ENCODE measurements around the gene MYRF. TPM values are rescaled to one million over a fixed set of nuclear protein-coding genes. Genes with fewer than 3 reads are reported as not detected.

Gene MYRF
- total and polyA plus RNA-seq, 11 donors = 0.11 to 41.2 (median 0.25) TPM; not detected in 2

DNA sequence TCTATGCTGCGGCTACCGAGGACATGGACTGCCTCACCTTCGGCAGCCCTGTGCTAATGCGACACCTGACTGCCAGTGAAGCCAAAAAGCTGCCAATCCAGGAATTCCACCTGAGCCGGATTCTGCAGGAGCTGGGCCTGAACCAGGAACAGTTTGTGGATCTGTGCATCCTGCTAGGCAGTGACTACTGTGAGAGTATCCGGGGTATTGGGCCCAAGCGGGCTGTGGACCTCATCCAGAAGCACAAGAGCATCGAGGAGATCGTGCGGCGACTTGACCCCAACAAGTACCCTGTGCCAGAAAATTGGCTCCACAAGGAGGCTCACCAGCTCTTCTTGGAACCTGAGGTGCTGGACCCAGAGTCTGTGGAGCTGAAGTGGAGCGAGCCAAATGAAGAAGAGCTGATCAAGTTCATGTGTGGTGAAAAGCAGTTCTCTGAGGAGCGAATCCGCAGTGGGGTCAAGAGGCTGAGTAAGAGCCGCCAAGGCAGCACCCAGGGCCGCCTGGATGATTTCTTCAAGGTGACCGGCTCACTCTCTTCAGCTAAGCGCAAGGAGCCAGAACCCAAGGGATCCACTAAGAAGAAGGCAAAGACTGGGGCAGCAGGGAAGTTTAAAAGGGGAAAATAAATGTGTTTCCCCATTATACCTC, 43.6 kb downstream of the MYRF start:
- Histone ChIP-seq H3K36me3 (peaks cover 0 to 24% (median 7%) of the 10 kb centered on the region in 9 donors), H3K9me3 (no peaks in the 10 kb centered on the region), H3K4me3 (no peak overlapping the region), H3K4me1 (peaks cover 6 to 28% (median 22%) of the 10 kb centered on the region in 12 donors), H3K27ac (no peak overlapping the region), H3K27me3 (no peaks in the 10 kb centered on the region)
- DNase-seq = peak in 2 of 5 donors; percentile 20 to 49
- WGBS, 4 donors = 90 to 93% (median 91%) methylated on average over 14 to 18 of the region's 18 CpGs
- intact Hi-C loops (cut with DNase I) = loop anchor here (2.0 to 10.0 kb wide), 14 partner anchors 76 to 579 kb away; partner anchors contain the start of gene FADS3 (in 1 of the 10)
- ATAC-seq = no peak
- TF ChIP-seq, protein P1, sequence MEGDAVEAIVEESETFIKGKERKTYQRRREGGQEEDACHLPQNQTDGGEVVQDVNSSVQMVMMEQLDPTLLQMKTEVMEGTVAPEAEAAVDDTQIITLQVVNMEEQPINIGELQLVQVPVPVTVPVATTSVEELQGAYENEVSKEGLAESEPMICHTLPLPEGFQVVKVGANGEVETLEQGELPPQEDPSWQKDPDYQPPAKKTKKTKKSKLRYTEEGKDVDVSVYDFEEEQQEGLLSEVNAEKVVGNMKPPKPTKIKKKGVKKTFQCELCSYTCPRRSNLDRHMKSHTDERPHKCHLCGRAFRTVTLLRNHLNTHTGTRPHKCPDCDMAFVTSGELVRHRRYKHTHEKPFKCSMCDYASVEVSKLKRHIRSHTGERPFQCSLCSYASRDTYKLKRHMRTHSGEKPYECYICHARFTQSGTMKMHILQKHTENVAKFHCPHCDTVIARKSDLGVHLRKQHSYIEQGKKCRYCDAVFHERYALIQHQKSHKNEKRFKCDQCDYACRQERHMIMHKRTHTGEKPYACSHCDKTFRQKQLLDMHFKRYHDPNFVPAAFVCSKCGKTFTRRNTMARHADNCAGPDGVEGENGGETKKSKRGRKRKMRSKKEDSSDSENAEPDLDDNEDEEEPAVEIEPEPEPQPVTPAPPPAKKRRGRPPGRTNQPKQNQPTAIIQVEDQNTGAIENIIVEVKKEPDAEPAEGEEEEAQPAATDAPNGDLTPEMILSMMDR (IDR thresholded peaks at IDR 0.05) = no peak
- TF ChIP-seq POLR2A (IDR thresholded peaks at IDR 0.05) = no peak

DNA sequence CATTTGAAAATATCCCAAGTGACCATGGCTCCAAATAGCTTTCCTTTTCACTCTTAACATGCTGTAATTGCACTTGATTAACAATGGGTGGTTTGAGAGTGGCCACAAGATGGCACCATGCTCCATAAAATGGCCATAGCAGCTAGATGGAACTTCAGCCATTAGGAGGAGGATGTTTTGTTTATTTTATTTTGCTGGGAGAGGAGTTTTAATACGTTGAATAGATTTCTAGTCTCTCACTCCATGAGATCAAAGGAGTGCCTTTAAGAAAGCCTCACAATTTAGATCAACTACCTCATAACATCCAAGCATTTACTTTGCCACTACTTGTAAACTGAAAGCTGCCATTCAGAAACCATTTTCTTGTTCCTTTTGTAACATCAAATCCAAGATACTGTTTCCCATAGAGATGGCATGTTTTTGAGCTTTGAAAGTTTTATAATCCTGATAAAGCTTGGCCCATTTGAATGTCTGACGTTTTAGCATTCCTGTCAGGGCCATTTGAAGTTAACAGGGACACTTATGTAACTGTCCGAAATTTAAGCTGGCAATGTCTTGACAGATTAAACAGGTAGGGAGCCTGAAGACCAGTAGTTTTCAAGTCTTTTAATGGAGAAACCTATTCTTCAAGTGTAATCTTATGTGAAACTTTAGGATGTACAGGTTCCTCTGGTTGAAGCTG, 45.0 kb downstream of the MYRF start:
- no peaks in the 10 kb centered on the region for H3K27me3 ChIP-seq
- intact Hi-C loops (cut with DNase I) = loop anchor here (1.0 to 10.0 kb wide), 18 partner anchors 74 to 577 kb away; partner anchors contain the start of gene FADS3 (in 1 of the 10)
- 24 to 29% (median 26%) methylated on average over 3 of the region's 3 CpGs for WGBS, 4 donors
- H3K36me3 ChIP-seq = peaks cover 0 to 35% (median 11%) of the 10 kb centered on the region in 9 donors
- peak; percentile 62 to 82 (median 78) for DNase-seq
- no peak overlapping the region for H3K4me3 ChIP-seq
- TF ChIP-seq, protein P1 (IDR thresholded peaks at IDR 0.05) = peak; percentile 75 to 91 (median 84)
- TF ChIP-seq POLR2A (IDR thresholded peaks at IDR 0.05) = no peak
- peak overlapping the region in 7 of 12 donors; percentile 1 to 61 (median 48) for H3K27ac ChIP-seq
- ATAC-seq = peak in 3 of 4 donors; percentile 34 to 38 (median 34)
- no peaks in the 10 kb centered on the region for H3K9me3 ChIP-seq
- peaks cover 4 to 19% (median 15%) of the 10 kb centered on the region in 12 donors for H3K4me1 ChIP-seq

DNA sequence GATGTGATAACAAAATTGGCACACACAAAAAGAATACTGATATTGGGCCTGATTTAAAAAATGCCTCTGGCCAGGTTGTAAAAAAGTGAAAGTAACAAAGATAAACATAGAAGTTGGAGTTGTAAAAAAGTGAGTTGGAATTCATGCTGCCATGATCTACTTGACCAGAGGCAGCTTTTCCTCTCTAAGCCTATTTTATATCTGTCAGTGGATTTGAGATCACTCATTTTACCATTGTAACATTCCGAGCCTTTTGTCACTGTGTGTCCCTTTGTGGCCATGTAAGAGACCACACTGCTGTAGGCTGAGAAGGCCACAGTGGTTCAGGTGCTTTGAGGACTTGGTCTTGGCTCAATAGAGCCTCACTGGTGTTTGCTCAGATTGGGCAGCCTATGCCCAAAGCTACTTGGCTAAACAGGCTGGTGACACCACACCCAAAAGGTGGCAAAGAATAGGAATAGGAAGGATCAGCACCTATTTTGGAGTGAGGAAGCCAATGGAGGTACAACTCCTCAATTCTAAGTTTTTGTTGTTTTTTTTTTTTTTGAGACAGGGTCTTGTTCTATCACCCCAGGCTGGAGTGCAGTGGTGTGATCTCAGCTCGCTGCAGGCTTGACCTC, 47.3 kb downstream of the MYRF start:
- WGBS, 4 donors = 96 to 100% (median 96%) methylated on average over 2 of the region's 2 CpGs
- intact Hi-C loops (cut with DNase I) = loop anchor here (5.0 to 10.0 kb wide), 11 partner anchors 73 to 575 kb away; partner anchors contain the start of genes BEST1 (in 1 of the 10) and FADS3 (in 1 of the 10)
- H3K27ac ChIP-seq = no peak overlapping the region
- peaks cover 0 to 53% (median 26%) of the 10 kb centered on the region in 9 donors for H3K36me3 ChIP-seq
- no peak overlapping the region for H3K4me3 ChIP-seq
- H3K4me1 ChIP-seq = peaks cover 0 to 14% (median 6%) of the 10 kb centered on the region in 12 donors
- DNase-seq (no peak), ATAC-seq (no peak)
- no peaks in the 10 kb centered on the region for H3K27me3 ChIP-seq
- H3K9me3 ChIP-seq = no peaks in the 10 kb centered on the region
- TF ChIP-seq POLR2A (IDR thresholded peaks at IDR 0.05) = no peak
- TF ChIP-seq, protein P1 (IDR thresholded peaks at IDR 0.05) = no peak

All from heart left ventricle (tissue), 16 donors.